Measurements from ENCODE around the gene ZNF385B. TPM values are rescaled to one million over a fixed set of nuclear protein-coding genes. Genes with fewer than 3 reads are reported as not detected.

Gene ZNF385B
- polyA plus RNA-seq, 1 donor from 2014 or later = 0.31 TPM

GRCh38 chr2:179741317-179741716 is 120.1 kb downstream of the ZNF385B start:
- no peaks in the 10 kb centered on the region for H3F3A ChIP-seq (ENCODE audit: insufficient read depth, low read length, poor library complexity, severe bottlenecking)
- no peaks in the 10 kb centered on the region for H3K9me3 ChIP-seq (ENCODE audit: low read length)
- H3K4me3 ChIP-seq (ENCODE audit: low read length) = no peak overlapping the region
- no peak overlapping the region for H3K27ac ChIP-seq (ENCODE audit: low read length)
- H3K27me3 ChIP-seq (ENCODE audit: insufficient read depth, low read depth, low read length) = no peaks in the 10 kb centered on the region
- H3K9me2 ChIP-seq (ENCODE audit: insufficient read depth, low read length) = no peaks in the 10 kb centered on the region
- no peak overlapping the region for H3K4me2 ChIP-seq (ENCODE audit: low read length)
- no peak for TF ChIP-seq RAD21 (conservative IDR thresholded peaks at IDR 0.05)
- no peak for TF ChIP-seq POLR2AphosphoS5 (IDR thresholded peaks at IDR 0.05)
- TF ChIP-seq TAF1 (IDR thresholded peaks at IDR 0.05; ENCODE audit: low read depth) = no peak
- TF ChIP-seq EP300 (conservative IDR thresholded peaks at IDR 0.05; ENCODE audit: poor library complexity, severe bottlenecking) = no peak
- no peak for TF ChIP-seq REST (IDR thresholded peaks at IDR 0.05; ENCODE audit: borderline replicate concordance)
- TF ChIP-seq CTCF (IDR thresholded peaks at IDR 0.05; ENCODE audit: poor library complexity, severe bottlenecking) = no peak
- TF ChIP-seq SMC3 (conservative IDR thresholded peaks at IDR 0.05; ENCODE audit: poor library complexity) = no peak
- TF ChIP-seq EZH2 (IDR thresholded peaks at IDR 0.05; ENCODE audit: borderline replicate concordance, insufficient read depth, low read length, poor library complexity, severe bottlenecking) = no peak
- no peak for TF ChIP-seq MXI1 (conservative IDR thresholded peaks at IDR 0.05; ENCODE audit: poor library complexity, severe bottlenecking)
- H4K20me1 ChIP-seq (ENCODE audit: insufficient read depth) = no peaks in the 10 kb centered on the region
- no peak overlapping the region for H2AFZ ChIP-seq (ENCODE audit: low read depth, low read length)
- H3K36me3 ChIP-seq (ENCODE audit: insufficient read depth, low read length) = no peaks in the 10 kb centered on the region
- no peak overlapping the region for H3K9ac ChIP-seq (ENCODE audit: low read length)
- no peaks in the 10 kb centered on the region for H3K79me2 ChIP-seq (replicated peaks; ENCODE audit: insufficient read depth, low read length)

- Histone ChIP-seq H3K36me3 (ENCODE audit: insufficient read depth, low read length) (no peaks in the 10 kb centered on the region), H3K79me2 (replicated peaks; ENCODE audit: insufficient read depth, low read length) (no peaks in the 10 kb centered on the region), H3K9ac (ENCODE audit: low read length) (no peak overlapping the region), H2AFZ (ENCODE audit: low read depth, low read length) (no peak overlapping the region), H3K9me3 (ENCODE audit: low read length) (no peaks in the 10 kb centered on the region), H3F3A (ENCODE audit: insufficient read depth, low read length, poor library complexity, severe bottlenecking) (no peaks in the 10 kb centered on the region), H3K4me2 (ENCODE audit: low read length) (no peak overlapping the region), H3K9me2 (ENCODE audit: insufficient read depth, low read length) (no peaks in the 10 kb centered on the region), H4K20me1 (ENCODE audit: insufficient read depth) (no peaks in the 10 kb centered on the region), H3K27ac (ENCODE audit: low read length) (no peak overlapping the region), H3K27me3 (ENCODE audit: insufficient read depth, low read depth, low read length) (no peaks in the 10 kb centered on the region), H3K4me3 (ENCODE audit: low read length) (no peak overlapping the region)
- no peak for TF ChIP-seq MXI1 (conservative IDR thresholded peaks at IDR 0.05; ENCODE audit: poor library complexity, severe bottlenecking)
Measured at GRCh38 chr2:179729966-179730365, 131.4 kb downstream of the ZNF385B start.

All from neural cell (in vitro differentiated cells).